Glomerular endothelial cell (primary cell): ENCODE measurements around the gene DIP2C. TPM values are rescaled to one million over a fixed set of nuclear protein-coding genes. Genes with fewer than 3 reads are reported as not detected.
"Not testable (repeated sequence)": the region's sequence is repeated elsewhere in the genome, so short reads cannot be mapped to it uniquely, and the experiment has no call there.

Experiments
- DNase-seq: peaks from one replicate; pipeline ENCODE4 v3.0.0-alpha.2; 2011; ENCODE audit warnings: low read depth, low spot score; ENCODE audit errors: extremely low read depth
- total RNA-seq: library from RNA; depleted of rRNA; stranded (reverse); fragments of >200 nt; gene quantifications from 2 replicates; pipeline ENCODE4 v1.2.3, GENCODE V29; 2015

The DIP2C gene
- 13.5 and 16.5 TPM in 2 replicates for total RNA-seq

- no peak for DNase-seq
Observed at GRCh38 chr10:689452-690371, at the start of gene DIP2C. DIP2C (minus strand) TSS chr10:689668; CDS start chr10:689578, 90 bp downstream.

- DNase-seq, result no peak
Observed at GRCh38 chr10:734481-734880, 45.0 kb upstream of the DIP2C start.

- no peak for DNase-seq
Observed at GRCh38 chr10:733086-733485, 43.6 kb upstream of the DIP2C start.

- DNase-seq, result no peak
Observed at GRCh38 chr10:729213-729612, 39.7 kb upstream of the DIP2C start.

GRCh38 chr10:728603-729002 is 39.1 kb upstream of the DIP2C start:
- DNase-seq, result no peak

GRCh38 chr10:727162-727790 is 37.8 kb upstream of the DIP2C start:
- DNase-seq, result no peak

- DNase-seq, result no peak
Observed at GRCh38 chr10:725786-726185, 36.3 kb upstream of the DIP2C start.

- DNase-seq, result no peak
Observed at GRCh38 chr10:725302-725701, 35.8 kb upstream of the DIP2C start.

- no peak for DNase-seq
Observed at GRCh38 chr10:723973-724372, 34.5 kb upstream of the DIP2C start.

- DNase-seq, result no peak
Observed at GRCh38 chr10:722281-723060, 33.0 kb upstream of the DIP2C start.

- no peak for DNase-seq
Observed at GRCh38 chr10:718143-718700, 28.8 kb upstream of the DIP2C start.

GRCh38 chr10:717458-717857 is 28.0 kb upstream of the DIP2C start:
- DNase-seq, result no peak

GRCh38 chr10:716821-717220 is 27.4 kb upstream of the DIP2C start:
- DNase-seq, result no peak

- DNase-seq, result no peak
Observed at GRCh38 chr10:714214-714613, 24.7 kb upstream of the DIP2C start.

- DNase-seq, result no peak
Observed at GRCh38 chr10:712575-712974, 23.1 kb upstream of the DIP2C start.

- DNase-seq, result no peak
Observed at GRCh38 chr10:712089-712488, 22.6 kb upstream of the DIP2C start.

GRCh38 chr10:707861-708260 is 18.4 kb upstream of the DIP2C start:
- no peak for DNase-seq

- DNase-seq, result no peak
Observed at GRCh38 chr10:707456-707855, 18.0 kb upstream of the DIP2C start.

GRCh38 chr10:703118-703517 is 13.7 kb upstream of the DIP2C start:
- no peak for DNase-seq

- DNase-seq, result not testable (repeated sequence)
Observed at GRCh38 chr10:700183-700582, 10.7 kb upstream of the DIP2C start.
